HG03457 (cell line): ENCODE data around the gene HEBP2.

Experiments used
- ATAC-seq: cut with Tn5 transposase; IDR thresholded peaks from one replicate; pipeline ENCODE4 v1.9.1; 2021; ENCODE audit warnings: moderate number of reproducible peaks; ENCODE audit not compliant: unreplicated experiment

The HEBP2 gene

DNA sequence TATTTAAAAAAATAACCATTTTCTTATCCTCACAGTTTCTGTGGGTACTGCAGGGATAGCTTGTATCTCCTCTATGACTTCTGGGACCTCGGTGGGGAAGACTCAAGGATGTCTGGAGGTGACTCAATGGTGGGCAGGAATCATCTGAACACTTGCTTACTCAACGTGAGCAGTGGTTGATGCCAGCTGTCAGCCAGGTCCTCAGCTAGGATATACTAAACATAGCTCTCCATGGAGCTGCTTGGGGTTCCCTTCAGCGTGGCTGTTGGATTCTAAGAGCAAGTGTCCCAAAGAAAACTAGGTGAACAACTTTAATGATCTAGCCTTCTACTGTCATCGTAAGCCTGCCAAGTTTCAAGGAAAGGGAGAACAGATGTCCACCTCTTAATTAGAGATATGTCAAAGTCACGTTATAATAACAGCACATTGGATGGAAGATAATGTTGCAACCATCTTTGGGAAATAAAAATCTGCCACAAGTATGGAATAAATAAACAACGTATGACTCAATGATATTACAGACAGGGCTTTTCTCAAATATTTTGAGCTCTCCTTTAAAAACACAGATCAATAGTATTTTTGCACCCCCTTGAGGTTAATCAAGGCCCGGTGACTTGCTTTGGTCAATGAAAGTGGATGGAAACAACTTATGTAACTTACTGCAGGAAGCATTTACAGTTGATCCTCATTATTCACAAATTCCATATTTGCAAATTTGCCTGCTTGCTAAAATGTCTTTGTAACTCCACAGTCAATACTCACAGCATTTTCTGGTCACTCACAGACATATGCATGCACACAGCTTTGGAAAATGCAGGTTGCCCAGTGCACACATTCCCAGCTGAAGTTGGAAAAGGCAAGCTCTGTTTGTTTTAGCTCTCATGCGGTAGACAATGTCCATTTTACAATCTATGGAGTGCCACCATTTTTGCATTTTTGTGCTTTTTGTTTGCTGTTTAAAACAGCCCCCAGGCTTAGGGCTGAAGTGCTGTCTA is 6.6 kb upstream of the HEBP2 start:
- ATAC-seq = no peak

DNA sequence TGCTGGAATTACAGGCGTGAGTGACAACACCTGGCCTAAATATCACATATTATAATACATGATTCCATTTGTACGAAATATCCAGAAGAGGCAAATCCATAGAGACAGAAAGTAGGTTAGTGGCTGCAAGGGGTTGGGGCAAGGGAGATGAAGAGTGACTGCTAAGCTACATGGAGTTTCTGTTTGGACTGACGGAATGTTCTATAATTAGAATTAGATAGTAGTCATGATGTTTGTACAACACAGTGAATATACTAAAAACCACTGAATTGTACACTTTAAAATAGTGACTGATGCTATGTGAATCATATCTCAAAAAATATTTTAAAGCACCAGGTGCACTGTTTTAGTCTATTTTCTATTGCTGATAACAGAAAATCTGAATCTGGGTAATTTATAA is 3.7 kb upstream of the HEBP2 start:
- ATAC-seq = no peak

DNA sequence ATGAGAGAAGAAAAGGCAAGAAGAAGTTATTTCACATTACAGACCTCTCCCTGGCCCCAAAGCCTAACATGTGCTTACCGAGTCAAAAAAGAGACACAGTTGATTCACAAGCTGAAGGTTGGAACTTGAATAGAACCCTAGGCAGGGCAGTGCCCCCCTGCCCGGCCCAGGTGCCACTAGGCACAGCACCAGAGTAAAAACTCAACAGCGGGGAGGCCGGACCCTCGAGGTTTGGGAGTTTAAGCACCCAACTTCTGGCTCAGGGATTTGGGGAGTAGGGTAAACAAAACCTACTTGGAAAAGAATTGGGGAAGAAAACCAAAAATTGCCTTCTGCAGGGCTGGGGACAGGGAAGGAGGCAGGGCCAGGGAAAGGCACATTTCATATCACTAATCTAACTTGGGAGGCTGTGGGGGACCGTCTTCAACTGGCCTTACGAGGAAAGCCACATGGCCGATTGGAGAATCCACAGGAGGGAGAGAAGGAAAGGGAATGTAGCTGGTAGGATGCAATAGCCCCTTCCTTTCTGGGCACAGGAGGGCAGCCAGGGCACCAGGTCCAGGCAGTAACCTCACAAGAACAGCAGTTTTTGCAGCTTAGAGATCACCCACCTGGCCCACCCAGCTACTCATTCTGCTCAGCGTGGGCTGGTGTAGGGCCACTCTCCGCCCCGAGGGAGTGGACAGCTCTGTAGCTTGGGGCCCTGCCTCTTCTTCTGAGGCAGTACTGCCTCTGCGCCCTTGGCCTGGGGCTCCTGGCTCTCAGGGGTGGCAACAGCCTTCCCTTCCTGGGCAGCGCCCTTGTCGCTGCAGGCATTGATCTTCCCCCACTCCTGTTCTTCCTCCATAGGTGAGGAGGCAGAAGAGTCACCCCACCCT is 1.8 kb upstream of the HEBP2 start:
- ATAC-seq = no peak

DNA sequence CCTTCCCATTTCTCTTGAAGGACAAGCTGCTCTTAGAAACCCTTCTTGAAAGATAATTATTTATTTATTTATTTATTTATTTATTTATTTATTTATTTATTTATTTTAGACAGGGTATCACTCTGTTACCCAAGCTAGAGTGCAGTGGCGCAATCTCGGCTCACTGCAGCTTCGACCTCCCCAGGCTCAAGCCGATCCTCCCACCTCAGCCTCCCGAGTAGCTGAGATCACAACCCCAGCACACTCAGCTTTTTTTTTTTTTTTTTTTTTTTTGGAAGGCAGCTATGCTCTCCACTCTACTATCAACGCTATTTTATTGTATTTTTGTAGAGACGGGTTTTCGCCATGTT is 1.2 kb upstream of the HEBP2 start:
- no peak for ATAC-seq

GRCh38 chr6:138403324-138403800 is 661 bp upstream of the HEBP2 start:
- ATAC-seq = peak; percentile 7

DNA sequence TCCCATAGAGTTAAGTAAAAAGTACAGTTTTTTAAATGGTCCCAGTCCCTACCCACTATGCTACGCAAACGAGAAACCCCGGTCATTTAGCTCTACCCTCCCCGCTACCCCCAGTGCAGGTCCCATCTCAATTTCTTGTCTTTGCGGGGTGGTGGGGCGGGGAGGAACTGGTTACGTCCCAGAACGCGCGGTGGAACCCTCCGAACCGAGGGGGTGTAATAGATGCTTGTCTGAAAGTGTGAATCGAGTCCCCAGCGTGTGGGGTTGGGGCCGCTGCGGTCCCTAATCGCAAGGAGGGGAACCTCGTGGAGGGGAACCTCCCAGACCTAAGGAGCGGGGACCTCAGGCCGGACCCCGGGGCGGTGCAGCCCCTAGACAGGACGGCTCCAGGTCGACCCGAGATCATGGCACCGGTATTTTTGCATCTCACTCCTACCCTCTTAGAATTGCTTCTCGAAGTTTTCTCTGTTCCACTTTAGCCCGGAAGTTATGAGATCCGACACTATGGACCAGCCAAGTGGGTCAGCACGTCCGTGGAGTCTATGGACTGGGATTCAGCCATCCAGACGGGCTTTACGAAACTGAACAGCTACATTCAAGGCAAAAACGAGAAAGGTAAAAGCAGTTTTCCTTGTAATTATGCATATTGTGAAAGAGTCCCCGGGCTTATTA is 779 bp downstream of the HEBP2 start:
- no peak for ATAC-seq

DNA sequence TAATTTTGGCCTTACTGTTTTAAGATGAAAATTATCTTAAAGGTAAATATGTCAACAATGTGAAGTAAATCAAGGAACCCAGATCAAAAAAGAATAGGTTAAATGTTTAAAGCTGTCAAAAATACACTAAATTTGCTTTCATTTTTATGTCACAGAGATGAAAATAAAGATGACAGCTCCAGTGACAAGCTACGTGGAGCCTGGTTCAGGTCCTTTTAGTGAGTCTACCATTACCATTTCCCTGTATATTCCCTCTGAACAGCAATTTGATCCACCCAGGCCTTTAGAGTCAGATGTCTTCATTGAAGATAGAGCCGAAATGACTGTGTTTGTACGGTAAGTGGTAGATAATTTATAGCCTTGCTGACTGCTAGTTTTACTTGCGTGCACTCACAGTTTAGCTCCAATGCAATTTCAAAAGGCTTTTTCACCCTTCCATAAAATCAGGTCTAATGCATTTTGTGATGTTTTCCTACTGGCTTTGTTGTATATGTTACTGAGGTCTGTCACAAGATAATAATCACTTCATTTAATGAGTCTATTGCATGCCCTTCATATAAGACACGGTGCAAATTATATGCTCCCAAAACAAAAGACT is 1.9 kb downstream of the HEBP2 start:
- no peak for ATAC-seq

DNA sequence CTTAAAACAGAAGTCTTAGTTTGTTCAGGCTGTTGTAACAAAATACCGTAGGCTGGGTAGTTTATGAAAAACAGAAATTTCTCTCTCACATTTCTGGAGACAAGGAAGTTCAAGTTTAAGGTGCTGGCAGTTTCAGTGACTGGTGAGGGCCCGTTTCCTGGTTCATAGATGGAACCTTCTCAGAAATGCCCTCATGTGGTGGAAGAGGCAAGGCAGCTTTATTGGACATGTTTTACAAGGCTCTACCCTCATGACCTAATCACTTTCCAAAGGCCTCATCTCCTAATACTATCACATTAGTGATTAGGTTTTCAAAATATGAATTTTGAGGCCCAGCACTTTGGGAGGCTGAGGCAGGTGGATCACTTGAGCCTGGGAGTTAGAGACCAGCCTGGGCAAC is 2.4 kb downstream of the HEBP2 start:
- no peak for ATAC-seq

DNA sequence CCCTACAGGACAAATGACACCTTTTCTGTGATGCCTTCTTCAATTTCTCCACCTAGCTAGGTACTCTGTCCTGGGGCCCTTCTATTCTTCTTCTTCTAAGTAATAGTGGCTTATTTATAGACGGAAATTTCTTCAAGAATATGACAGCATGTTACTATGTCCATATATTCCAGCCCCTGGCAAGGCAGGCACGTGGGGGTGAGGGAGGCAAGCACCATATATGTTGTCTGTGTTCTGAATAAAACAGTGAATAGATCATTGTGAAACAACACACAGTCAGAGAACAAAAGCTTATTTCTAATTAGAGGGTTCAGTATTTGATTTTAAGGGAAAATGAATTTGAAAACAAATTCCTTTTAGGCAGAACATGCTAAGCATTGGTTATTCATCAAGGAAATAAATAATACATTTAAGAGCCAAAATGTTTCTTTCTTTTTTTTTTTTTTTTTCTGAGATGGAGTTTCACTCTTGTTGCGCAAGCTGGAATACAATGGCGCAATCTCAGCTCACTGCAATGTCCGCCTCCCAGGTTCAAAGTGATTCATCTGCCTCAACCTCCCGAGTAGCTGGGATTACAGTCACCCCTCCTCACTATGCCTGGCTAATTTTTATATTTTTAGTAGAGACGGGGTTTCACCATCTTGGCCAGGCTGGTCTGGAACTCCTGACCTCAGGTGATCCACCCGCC is 6.2 kb downstream of the HEBP2 start:
- ATAC-seq = no peak

- no peak for ATAC-seq
These were observed 7.2 kb downstream of the HEBP2 start for GRCh38 chr6:138410972-138411880.

DNA sequence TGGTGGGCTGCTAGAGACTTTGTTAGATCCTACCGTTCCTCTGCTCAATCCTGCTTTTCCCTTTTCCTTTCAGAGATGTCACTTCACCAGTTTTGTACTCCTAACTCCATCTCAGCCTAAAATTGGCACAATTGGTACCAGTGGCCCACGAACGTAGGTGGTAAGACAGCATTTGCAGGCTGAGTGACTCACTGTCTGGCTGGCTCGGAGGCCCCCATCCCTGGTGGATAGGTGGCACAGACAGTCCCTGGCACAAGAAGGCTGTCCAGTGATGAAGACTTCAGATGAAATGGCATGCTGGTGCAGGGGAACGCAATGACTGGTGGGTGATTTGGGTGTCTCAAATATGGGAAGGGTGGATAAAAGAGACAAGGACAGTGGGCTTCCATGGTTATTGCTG is 11.1 kb downstream of the HEBP2 start:
- ATAC-seq = no peak

DNA sequence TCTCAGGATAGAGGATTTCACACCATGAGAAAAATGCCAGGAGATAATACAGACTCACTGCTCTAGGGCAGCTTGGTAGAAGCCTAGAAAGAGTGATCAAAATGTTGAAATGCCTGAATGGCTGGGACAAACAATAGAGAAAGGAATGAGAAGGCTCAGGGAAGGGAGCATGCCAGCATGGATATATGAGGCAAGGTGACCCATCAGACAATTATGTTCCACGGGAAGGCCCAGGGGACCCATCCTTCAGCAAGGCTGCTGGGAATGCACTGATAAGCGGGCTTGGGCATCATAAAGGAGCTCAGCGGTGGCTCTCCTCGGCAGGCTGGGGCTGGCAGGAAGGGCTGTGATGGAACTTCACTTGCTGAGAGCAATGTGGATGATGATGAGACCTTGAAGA is 12.2 kb downstream of the HEBP2 start:
- ATAC-seq = no peak

GRCh38 chr6:138417493-138418117 is 13.6 kb downstream of the HEBP2 start:
- ATAC-seq = no peak

DNA sequence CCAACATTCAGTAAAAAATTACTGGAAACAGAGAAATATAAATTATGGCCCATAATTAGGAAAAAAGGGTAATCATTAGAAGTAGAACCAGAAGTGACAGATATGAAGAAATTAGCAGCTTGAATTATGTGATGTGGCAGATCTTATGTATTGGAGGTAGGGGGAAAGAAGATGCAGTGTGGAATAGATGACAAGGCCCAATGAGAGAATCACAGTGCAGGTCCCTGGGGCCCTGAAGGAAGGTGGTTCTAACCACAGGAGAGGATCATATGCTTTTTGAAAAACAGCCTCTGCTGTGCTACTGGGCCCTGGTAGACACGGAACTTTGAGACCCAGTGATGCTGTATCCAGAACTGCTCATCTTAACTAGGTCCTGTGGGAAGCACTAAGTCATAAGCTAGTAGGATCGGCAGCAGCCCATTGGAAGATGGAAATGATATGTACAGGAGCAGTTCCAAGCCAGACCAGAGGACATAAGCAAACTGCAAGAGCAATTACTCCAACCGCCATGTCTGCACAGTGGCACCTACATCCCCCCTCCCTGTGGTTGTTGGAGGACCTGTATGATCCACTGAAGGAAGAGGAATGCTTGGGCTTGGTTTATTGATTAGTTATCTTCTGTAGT is 14.2 kb downstream of the HEBP2 start:
- no peak for ATAC-seq

GRCh38 chr6:138419766-138420165 is 15.7 kb downstream of the HEBP2 start:
- no peak for ATAC-seq

DNA sequence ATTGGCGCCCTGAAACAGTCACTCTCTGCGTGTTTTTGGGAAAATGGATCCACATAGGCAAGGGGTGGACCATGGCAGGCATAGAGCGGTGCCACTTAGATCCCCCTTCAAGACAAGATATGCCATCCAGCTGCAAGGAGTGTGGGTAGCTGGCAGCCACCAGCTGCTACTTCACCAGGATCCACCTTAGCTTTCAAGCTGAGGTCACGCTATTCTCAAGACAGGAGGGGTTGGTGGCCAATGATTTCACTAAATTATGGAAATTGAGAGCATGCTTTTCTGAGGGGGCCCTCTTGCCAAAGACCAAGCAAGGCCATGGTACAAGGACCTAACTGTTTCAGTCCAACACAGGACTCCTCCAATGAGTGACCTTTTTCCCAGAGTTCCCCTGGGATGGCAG is 16.3 kb downstream of the HEBP2 start:
- ATAC-seq = no peak

GRCh38 chr6:138421089-138421488 is 17.1 kb downstream of the HEBP2 start:
- ATAC-seq = no peak

DNA sequence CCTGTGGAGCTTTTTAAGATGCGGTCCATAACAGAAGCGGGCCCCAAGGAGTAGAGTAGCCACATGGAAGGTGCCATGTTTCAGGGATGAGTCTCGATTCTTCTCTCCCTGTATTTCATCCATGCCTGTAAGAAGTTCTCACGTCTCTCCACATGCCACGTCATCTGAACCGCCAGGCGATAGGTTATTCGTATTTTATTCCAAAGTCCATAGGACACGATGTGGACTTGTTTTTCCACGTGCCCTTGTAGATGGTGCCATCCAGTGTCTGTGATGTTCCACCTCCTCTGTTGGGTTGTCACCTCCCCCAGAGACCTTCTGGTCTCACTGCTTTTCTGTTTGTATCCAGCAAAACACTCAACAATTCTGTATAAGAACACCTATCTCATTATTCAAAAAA is 17.6 kb downstream of the HEBP2 start:
- ATAC-seq = no peak
